Measurements from ENCODE around the gene PARD3B.

The PARD3B gene

DNA sequence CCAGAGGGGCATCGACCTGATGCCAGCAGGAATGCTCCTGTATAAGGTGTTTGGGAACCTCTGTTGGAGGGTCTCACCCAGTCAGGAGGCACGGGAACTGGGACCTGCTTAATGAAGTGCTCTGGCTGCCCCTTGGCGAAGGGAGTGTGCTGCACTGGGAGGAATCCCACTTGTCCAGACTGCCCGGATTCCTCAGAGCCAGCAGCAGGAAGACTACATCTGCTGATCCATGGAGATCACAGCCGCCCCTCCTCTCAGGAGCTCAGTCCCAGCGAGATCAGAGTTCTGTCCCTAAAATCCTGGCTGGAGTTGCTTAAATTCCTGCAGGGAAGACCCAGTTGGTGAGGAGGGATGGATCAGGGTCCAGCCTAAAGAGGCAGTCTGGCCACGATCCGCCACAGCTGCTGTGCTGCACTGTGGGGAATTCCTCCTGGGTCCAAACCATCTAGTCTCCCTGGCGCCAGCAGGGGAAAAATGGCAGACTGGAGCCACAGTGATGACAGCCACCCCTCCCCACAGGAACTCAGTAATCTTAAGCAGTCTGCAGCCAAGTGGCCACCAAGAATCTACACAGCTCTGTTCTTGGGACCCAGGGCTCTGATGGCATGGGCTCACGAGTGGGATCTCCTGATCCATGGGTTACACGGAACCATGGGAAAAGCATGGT is 1060.5 kb downstream of the PARD3B start:
- no peak for DNase-seq

DNA sequence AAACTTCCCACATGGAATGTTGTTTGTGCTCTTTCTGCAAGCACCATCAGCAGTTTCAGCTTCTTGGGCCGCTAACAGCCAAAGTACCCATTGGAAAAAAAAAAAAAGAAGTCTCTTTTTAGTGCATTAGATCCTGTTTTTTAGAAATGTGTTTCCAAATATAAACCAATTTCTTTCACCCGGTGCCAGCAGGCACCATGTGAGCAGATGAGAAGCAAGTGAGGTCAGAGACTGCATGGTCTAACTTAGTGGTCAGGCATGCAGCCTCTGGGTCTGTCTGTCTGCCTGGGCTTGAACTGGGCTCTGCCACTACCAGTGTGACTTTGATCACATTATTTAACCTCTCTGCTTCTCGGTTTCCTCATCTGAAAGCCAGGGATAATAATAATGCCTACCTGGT is 1061.9 kb downstream of the PARD3B start:
- no peak for DNase-seq

DNA sequence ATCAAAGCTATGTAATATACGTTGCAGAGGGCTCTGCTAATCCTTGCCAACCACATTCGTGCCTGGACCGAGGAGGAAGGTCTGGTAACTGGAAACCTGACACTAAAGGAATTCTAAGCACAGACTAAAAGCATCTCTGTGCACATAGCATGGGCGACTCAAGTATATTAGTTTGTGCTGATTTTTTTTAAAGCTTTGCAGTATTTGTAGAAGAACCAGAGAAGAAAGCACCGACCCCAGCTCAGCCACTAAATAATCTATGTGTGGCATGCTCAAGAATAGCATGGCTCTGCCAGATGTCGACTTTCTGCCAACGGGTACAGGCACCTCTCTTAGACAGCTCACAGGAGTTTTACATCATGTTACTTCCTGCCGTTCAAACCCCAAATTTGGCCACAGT is 1063.8 kb downstream of the PARD3B start:
- no peak for DNase-seq

DNA sequence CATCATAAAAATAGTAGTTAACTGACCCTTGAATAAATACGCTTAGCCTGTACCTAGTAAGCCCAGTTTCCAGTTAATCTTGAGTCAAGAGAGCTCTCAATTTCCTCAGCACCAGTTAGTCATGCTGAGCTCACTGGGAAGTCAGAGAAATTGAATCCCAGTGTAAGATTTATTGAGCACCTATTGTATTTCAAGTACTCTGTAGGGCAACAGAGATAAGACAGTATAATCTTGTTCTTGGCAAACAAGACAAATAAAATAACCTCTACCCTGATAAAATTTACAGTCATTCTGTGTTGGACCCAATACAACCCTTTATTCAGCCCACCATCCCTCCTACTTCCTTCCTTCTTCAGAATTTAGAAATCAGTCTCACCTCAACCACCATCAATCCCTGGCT is 1065.2 kb downstream of the PARD3B start:
- DNase-seq: no peak

DNA sequence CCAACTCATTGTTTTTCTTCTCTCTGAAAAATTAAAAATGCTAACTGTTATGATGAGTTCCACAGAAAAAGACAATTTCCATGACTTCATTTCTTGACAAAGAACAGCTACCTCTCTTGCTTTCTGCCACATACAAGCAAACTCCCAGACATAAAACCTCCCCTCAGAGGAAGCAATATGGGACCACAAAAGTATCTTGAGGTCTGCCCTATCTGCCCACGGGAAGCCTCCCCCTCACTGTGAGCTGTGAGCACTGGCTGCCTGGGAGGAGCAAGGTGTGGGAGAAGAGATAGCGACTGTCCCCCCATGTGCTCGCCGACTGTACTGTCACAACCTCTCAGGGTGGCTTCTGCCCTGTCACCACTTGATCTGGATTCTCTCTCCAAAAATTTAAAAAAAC is 1067.4 kb downstream of the PARD3B start:
- DNase-seq: no peak

DNA sequence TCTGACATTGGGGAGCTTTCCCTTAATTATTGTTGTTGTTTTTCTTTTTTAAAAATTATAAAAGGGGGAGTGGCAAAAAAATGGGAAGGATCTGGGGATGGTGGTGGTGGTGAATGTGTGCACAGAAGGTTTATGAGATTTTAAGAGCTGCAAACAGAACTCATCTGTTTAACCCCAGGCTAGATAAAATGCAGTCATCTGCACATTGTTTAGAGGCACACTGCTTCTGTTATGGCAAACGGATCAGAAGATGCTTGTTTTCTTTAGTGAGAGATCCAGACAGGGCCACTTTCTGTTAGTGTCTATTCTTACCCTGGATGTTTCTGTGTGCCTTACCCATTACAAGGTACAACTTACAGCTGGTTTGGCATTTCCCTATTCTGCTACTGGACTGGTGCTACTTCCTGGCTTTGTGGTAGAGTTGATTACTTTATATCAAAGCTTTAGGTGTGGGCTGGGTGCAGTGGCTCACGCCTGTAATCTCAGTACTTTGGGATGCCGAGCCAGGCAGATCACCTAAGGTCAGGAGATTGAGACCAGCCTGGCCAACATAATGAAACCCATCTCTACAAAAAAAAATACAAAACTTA is 1068.8 kb downstream of the PARD3B start:
- DNase-seq: no peak

DNA sequence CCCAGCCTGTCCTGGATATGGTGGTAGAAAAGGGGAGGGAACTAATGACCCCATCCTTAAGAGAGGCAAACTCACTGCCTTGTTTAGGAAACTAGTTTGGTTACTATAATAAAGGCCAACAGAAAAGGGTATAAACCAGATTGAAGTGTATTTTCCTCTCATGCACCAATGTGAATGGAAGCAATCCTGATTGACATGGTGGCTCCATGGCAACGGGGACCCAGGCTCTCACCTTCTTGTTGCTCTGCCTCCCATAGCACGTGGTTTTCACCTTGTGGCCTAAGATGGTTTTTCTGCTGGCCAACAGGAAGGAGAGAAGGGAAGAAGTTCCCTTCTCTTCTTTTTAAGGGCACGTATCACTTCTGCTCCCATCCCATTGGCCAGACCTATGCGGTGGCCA is 1069.7 kb downstream of the PARD3B start:
- no peak for DNase-seq

DNA sequence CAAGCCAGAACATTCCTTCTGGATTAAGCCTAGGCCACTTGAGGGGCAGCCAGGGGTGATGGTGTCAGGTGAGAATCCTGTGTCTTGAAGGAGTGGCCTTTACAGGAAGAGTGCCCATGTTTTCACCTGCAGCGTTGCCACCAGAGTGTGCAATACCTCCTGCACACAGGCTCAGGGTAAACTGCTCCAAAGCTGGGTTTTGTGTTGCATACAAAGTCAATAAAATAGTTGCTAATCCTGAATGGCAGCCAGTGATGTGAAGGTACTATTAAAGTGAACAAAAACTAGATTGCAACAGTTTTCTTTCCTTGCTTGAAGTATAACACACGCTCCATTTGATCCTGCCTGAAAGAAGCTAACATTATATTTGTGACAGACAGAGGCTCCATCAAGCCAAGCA is 1072.6 kb downstream of the PARD3B start:
- no peak for DNase-seq

DNA sequence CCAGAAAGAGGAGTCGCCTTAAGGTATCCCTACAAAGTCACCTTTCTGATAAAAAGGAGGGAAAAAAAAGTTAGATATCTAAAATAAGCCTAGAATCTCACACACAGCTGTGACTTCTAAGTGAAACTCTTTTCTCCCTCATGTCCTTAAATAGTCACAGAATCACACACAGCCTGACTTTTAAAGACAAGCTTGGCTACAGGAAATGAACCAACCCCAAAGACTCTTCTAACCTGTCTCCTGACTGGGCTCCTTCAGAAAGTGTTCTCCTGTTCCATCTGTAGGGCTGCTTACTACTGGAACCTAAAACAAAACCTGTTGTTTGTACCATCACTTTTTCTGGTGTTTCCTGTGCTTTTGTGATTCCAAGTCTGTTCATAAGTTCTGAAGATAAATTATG is 1074.3 kb downstream of the PARD3B start:
- no peak for DNase-seq

DNA sequence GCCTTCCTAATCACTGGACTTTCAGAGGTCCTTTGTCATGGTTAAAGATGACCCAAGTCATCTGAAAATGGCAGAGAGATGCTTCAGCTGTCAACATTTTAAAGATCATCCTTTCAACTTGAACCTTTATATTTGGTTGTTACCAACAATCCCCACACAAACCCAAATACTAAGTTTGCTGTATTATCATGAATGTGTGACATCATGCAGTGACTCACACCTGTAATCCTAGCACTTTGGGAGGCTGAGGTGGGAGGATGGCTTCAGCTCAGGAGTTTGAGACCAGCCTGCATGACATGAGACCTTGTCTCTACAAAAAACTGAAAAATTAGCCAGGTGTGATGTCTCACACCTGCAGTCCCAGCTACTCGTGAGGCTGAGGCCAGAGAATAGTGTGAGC is 1081.8 kb downstream of the PARD3B start:
- no peak for DNase-seq

DNA sequence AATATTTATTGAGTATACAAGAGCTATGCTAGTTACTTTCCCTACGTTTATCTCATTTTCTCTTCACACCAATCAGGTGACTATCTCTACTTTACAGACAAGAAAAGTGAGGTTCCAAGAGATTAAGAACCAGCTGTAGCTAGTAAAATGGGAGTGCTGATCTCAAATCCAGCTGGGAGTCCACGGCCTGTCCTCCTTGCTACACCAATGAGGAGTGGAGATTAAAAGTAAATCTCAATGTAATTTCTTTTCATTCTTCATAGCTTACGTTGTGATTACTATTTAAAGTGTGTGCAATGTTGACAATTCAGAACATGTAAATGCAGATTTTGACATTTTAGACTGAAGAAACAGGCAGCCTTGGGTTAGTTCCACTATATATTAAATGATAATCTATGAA is 1083.1 kb downstream of the PARD3B start:
- DNase-seq: no peak

DNA sequence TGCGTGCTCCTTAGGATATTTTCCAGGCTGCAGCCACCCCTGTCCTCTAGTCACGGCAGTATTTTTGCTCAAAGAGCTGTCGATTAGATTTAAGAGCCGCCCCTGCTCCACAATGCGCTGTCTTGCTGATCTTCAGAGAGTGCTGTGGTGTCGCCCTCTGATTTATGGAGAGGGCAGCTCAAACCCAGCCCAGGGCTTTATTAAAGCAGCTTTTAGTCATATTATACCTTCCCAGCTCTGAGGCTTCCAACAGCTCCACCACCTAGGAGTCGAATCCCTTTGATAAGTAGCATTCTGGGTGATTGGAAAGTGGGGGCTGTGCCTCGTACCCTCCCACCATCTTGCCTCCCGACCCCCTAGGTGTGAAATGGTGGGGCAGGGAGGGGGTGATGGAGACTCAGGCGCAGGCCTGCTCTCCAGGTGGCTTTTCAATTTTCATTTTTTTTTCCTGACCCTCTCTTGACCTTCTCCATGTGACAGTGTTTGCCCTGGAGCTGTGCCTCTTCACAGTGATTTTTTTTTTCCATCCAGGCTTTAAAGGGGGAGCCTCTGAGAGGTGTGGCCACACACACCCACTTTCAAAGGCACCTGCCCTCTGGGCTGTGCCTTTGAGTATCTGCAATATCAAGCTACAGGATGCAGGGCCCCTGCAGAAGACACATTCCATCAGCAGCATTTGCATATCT is 1084.0 kb downstream of the PARD3B start:
- DNase-seq: no peak

DNA sequence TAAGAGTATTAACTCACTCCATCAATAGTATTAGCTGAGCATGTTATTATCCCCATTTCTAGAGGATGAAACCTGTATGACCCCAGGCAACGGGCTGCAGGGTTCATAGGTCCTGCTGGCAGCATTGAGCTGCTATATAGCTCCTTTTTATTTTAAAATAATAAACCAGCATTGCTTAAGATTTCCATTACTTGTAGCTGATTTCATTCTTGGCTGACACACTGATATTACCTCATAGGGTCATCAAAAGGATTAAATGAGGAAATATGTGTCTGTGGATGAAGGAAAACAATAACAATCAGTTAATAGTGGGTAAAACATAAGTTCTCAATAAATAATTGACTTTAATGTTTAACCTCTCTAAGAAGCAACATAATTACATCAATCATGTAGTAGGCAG is 1088.7 kb downstream of the PARD3B start:
- no peak for DNase-seq

DNA sequence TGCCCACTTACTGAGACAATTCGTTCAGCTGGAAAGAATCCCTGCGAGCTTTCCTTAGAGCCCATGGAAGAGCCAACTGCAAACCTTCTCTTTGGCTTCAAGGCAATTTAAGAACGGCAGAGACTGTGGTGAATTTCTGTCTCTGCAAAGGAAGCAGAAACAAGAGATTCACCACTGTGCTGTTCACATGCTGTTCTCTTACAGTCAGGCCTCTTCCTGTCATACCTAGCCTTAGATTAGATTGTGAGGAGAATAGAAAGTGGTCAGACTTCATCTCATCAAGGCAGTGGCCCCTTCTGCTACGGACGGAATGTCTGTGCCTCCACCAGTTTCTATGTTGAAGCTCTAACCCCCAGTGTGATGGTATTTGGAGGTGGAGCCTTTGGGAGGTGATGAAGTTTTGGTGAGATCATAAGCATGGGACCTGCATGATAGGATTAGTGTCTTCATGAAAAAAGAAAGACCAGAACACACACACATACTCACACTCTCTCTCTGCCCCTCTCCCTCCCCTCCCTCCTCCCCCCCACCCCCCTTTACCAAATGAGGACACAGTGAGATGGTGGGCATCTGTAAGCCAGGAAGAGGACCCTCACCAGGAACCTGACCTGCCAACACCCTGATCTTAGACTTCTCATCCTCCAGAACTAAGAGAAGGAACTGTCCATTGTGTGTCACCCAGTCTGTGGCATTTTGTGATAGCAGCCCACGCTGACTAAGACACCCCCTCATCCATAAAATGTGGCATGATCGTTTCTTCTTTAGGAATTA is 1091.5 kb downstream of the PARD3B start:
- DNase-seq: no peak

DNA sequence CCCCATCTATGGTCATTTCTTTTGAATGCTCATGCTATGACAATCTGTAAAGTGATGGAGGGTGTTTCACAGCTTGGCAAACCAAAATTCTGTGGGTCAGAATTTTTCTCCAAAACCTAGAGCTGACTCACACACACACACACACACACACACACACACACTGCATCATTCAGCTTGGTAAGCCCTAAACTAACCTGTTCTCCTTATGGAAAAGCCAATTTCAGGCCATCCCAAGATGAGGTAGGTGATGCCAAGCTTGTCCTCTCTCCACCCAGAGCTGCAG is 1092.0 kb downstream of the PARD3B start:
- no peak for DNase-seq

DNA sequence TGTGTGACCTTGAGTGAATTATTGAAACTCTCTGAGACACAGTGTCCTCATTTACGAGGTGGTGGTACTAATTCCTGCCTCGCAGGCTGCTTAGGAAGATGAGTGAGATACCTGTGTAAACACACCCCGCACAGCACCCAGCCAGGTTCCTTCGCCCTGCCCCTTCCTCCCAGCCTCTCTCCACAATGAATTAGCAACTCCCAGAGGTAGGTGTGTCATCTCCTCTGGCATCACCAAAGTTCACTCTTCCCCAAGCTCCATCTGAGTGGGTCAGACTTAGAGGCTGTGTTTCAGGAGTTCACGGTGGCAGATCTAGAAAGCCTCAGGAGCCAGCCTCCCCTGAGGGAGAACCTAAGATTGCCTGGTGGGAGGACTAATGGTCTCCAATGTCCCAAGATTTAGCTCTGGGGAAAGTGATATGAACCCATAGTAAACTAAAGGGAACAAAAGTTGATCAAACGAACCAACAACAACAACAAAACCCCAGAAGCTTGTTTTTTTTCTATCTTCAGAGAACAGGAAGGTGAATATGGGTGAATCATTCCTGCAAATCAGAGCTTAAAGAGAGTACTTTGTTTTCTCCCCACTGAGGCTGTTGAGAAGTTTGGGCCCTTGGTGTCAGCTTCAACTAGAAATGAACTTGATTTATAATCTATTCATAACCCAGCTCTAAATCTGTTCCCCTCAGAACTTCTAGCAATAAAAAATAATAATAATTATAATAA is 1092.7 kb downstream of the PARD3B start:
- DNase-seq: no peak

DNA sequence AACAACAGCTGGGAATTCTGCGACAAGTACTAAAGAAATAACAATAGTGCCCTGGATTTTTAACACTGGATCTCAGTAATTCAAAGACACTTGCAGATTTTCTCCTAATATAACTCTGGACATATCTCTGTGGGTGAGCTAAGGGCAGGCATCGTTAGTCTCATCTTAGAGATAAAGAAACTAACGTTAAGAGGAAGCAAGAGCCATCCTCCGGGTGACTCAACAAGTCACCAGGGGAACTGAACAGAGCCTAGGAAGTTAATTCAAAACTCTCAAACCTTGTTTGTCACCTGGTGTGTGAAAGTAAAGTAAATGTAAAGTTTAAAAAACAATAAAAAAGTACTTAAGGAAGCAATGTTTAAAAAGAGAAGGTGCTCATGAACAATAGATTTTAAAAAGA is 1095.4 kb downstream of the PARD3B start:
- DNase-seq: no peak

DNA sequence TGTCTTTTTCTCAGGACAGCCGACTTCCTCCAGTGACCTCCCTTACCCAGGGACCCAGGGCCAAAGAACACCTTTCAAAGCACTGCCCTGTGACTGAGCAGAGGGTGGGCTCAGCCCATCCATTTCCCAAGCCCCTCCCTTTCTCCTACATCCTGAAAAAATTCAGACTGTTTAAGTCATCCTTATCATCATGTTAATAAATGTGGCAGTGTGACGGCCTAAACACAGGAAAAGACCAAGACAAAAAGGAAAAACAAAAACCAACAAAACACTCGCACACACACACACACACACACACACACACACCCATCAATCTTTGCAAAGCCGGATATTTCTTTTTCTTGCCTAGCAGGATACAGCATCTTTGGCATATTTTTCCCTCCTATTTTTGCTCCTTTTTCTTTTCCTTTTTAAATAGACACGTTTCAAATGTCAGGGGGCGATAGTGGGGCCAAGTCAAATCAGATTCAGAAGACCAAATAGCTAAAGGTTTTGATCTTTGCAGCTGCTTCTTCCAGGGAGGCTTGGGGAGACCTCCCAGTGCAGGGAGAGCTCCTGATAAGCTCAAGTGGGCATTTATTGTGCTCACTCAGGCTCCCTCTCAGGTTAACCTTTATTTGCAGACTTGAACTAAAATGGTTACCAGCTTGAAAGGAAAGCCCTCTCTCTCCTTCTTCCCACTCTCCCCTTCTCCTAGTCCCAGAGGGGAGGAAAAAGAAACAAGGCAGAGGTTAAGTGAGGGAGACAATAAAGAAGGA is 1097.5 kb downstream of the PARD3B start:
- DNase-seq: no peak

DNA sequence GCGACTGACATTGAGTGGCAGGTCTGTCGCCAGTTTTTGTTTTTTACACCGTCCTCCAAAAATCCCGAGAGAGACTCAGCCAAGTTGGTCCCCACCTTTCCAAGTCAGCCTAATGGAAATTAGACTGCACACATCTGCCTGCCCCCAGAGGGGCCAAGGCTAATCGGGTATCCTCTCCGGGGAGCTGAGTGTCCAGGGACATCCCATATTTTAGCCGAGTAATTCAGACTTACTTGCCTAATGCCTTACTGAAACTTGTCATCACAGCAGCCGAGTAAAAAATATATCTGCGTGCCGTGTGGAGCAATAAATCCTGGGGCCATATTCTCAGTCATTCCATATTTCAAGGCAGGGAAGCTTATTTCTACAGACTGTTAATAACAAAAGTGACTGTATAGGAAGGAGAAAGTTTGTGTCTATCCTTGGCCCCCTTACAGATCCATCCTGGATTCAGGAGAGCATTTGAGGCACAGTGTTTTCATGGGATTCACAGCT is 1098.2 kb downstream of the PARD3B start:
- DNase-seq: no peak

DNA sequence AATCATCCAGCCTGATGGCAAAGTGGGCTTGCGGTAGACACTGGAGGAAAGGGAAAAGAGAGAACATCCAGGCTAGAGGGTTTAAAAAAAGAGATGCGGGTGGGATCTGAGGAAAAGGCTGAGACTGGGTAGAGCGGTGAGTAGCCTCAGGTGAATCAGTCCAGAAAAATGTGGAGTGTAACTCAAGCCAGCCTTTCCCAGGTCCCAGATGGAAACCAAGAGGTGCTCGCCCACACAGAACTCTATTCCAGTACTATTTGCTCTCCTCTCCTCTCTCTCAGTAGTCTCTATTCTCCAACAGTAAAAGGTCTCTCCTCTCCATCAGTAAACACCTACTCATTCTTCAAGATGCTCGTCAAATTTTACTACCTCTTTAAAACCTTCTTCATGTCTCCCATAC is 1098.7 kb downstream of the PARD3B start:
- no peak for DNase-seq

DNA sequence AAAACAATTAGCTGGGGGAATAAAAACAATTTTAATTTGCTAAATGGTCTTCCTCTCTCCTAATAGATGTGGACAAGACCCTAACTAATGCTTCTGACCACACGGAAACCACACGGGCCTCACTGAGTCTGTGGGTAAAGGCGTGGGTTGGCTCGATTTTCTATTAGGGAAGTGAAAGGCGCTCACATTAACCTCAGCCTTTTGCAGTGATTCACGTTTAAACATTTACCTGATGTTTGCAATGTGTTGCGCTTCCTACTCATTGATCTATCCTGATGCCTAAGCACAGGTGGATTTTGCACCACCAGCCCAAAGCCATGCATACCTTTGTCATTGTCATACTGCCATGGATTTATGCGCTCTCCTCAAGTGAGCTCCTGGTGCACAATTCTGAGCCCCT is 1101.4 kb downstream of the PARD3B start:
- no peak for DNase-seq

DNA sequence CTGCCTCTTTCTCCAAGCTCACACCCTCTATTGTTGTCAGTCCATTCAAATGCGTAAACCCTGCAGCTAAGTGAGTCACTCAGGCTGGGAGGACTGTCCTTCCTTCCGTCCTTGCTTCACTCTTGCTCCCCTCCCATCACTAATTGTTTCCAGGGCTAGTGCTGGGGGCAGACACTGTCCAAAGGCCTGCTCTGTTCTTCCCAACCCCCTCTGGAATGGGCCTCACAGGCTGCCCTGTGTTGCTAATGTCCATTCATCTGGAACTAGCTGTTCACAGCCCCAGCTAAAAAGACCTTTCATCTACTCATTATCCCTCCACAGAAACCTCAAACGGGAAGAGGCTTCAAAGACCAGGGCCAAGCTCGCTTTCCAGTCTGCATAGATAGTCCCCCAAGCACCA is 1105.2 kb downstream of the PARD3B start:
- no peak for DNase-seq

DNA sequence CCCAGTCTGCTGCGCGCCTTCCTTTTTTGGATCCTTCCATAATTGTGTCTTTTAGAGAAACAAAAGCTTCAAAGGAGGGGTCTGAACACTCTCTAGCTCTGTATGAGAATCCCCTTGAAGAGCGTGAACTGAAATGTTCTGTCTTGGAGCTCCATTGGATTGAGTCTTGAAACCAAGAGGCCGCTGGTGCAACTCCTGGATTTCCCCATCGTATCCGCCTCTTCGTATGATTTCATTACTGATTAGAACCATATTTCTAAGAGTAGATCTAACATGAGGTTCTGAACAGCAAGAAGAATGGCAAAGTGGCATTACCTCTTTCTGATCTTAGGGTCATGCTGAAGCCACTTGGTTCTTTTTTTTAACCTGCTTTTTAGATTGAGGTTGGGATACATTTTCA is 1105.7 kb downstream of the PARD3B start:
- DNase-seq: no peak

Data from bone marrow (tissue), 2 donors.